SW480 (cell line): ENCODE results near the gene KIF4A.

Experiments
- DNase-seq: peaks from one replicate; pipeline ENCODE4 v3.0.0-alpha.2; 2016; ENCODE audit warnings: low spot score

The KIF4A gene

DNA sequence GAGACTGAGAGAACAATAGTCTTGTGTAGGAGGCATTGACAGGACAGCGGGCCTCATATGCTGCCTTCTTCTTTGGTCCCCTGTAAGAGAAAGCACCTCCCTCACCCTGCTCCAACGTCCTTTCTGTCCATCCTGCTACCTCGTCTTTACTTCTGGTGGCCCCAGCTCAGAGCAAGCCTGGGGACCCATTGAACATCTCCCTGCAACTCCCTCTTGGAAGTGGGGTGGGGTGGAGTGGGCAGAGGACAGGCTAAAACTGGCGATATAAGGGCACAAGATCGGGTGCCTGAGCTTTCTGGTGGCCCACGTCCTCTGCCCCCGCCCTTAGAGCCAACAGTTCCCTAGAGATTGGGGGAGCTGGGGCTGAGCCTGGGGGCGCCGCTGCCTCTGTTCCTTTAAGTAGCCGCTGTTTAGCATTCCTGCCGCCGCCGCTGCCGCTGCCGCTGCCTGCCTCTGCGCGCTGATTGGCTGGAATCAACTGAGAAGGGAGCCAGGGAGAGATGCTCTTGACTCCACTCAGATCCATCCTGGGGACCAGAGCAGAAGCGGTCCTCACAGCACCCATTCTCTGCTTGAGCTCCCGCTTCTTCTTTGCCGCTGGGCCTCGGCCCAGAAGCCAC is 154.5 kb downstream of the KIF4A start, which contains the start of gene DLG3:
Gene DLG3, plus strand, starts transcription at position 510 of the 620 bp plus-strand sequence. CDS start 367 bp downstream, outside the sequence.
- DNase-seq, result peak; percentile 31

DNA sequence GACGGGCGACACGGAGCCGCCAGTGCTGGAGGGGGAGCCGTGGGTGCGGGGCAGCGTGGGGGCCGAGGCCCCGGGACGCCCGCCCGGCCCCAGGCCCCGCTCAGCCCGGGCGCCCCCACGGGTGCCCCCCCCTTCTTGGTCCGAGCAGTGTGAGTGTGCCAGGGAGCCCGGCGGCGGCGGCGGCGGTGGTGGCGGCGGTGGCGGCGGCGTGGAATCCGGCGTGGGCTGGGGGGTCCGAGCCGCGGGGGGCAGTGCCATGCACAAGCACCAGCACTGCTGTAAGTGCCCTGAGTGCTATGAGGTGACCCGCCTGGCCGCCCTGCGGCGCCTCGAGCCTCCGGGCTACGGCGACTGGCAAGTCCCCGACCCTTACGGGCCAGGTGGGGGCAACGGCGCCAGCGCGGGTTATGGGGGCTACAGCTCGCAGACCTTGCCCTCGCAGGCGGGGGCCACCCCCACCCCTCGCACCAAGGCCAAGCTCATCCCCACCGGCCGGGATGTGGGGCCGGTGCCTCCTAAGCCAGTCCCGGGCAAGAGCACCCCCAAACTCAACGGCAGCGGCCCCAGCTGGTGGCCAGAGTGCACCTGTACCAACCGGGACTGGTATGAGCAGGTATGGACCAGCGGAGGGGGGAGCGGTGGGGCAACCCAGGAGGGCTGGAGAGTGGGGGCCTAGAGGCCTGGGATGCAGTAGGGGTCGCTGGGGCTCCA is 155.2 kb downstream of the KIF4A start:
- DNase-seq, result no peak

DNA sequence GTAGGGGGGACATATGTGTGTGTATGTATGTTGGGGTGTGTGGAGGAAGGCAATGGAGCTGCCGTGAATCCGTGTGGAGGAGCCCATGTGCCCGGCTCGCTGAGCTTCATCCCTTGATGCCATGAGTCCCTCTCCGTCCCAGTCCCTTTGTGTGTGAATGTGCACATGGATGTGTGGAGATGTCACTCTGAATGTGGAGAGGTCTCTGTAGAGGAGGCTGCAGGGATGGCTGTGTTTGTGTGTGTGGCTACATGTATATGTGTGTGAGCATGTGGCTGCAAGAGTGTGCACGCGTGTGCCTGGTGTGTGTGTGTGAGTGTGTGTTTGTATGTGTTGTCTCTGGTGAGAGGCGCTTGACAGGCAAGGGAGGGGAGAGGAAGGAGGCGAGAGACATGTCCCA is 156.0 kb downstream of the KIF4A start:
- no peak for DNase-seq

DNA sequence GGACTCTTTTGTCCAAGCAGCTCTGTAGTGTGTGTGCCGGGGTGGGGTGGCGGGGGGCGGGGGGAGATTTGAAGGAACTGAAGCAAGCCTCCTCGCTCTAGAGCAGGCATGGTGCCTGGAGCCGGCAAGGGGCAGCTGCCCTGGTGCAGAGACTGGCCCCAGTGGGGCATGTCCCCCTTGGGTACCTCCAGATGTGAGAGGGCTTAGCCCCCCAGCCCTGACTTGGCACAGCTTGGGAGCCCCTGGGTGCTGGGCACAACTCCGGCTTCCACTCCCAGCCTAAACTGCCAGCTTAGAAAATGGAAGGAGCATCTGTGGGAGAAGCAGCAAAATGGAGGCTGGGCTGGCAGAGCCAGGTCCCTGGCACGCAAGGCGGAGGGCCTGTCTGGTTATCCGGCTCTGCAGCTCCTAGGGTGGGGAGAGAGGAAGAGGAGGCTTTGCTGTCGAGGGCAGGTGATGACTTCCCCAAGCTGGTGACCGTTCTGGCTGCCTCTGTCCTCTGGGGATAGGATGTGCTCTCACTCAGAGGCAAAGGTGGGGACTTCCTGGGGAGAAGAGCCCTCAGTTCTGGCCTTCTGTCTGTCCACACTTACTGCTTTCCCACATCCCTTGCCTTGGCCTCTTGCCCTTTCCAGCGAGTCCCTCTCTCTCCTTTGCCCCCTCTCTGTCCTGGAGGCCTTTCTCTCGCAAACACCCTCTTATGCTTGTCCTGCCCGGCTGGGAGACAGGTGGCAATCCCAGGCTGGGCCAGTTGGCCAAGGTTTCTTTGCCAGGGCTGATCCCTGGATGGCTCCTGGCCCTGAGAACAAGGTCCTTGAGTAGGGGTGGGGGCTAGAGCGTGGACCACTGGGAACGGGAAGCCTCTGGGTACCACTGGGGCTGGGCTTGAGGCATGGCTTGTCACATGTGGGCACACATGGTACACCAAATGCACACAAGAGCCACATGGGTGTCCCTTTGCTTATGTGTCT is 156.8 kb downstream of the KIF4A start:
- no peak for DNase-seq

DNA sequence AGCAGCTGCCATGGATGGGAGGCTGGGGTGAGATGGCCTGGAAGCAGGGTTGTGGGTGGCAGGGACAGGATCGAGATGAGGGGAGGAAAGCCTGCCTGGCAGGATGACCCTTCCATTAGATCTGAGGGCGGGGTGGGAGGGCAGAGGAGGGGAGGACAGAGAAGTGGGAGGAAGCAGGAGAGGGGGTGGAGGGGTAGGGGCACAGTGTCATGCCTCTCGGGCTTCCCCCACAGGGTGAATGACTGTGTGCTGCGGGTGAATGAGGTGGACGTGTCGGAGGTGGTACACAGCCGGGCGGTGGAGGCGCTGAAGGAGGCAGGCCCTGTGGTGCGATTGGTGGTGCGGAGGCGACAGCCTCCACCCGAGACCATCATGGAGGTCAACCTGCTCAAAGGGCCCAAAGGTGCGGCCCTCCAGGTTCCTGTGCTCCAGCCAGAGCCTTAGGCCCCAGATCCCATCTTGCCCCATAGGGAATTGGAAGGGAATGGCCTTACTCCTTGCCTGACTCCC is 159.6 kb downstream of the KIF4A start:
- DNase-seq, result no peak

DNA sequence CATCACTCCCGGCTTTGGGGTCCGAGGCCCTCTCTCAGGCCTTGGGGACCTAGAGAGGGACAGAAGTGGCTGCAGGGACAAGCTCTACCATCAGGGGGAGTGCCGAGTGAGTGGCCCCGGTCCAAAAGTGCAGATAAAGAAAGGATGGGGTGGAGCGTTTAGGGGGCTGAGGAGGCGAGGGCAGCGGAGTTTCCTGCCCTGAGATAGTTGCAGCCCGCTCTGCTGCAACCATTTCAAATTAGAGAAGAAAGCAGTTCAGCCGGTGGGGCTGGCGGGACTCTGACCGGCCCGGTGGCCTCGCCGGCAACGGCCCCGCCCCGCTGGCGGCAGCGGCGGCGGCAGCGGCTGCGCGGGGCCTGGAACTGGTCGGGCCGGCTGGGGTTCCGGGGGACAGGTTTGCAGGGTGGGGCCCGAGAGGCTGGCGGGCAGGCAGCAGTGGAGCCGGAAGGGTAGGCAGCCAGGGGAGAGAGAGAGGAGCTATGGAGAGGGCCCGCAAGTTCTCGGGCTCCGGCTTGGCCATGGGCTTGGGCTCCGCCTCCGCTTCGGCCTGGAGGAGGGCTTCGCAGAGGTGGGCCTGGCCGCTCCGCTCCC is 162.3 kb downstream of the KIF4A start:
- peak; percentile 54 for DNase-seq

DNA sequence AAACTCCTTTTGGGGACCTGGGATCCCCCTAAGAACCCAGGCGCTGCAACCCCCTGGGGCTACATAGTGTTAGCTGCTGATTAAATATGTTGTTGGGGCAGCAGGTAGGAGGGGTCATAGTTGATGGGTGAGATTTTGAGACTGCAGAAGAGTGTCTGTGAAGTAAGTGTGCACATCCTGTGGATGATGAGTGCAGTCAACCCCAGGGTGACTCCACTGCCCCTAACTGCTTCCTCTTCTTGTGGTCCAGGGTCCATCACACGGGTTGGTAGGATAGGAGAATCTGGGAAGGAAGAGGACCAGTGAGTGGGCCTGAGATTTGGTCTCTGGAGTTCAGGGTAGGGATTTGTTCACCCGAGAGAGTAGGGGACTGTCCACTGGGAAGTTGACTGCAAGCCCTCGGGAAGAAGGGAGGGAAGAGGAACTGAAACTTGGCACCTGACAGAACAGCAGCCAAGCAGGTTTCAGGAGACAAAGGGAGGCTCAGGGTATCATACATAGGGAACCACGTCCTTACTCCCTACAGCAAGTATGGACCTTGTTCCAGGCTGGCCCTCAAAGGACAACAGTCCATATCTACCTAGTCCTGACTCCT is 163.2 kb downstream of the KIF4A start:
- no peak for DNase-seq

DNA sequence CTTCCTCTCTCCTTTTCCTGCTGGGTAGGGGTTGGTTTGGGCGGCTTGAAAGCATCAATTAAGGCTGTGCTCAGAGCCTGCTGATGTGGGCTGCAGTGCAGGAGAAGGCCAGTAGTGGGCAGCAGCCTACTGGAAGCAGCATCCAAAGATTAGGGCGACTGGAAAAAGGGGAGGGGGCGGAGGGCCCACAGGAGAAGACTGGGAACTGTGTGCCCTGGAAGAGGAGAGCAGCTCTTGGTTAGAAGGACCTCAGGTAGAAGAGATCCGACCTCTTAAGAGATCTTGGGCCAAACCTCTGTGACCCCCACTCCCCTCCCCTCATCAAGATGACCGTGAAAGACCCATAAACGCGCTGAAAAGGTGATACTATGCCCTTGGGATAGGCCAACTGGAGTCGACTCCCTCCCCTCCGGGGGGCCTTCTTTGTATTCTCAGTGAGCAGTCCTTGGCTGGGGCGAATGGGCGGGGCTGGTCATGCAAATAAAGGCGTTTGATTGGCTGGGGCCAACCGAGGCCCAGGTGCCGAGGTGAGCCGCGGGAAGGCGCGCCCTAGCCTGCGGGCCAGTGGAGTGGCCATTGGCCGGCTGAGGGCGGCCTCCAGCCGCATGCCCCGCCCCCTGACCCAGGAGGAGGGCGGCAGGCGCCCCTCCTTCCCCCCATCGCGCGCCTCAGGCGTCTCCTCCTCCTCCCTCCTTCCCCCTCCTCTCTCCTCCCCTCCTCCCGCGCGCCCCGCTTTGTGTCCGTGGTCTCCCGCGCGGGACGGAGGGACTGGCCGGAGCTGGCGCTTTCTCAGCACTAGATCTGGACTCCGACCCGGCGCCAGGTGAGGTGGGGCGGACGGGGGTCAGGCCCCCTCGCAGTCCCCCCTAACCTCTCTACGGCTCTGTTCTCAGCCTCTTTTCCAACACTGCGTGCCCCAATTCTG is 164.8 kb downstream of the KIF4A start:
- DNase-seq, result peak; percentile 93

DNA sequence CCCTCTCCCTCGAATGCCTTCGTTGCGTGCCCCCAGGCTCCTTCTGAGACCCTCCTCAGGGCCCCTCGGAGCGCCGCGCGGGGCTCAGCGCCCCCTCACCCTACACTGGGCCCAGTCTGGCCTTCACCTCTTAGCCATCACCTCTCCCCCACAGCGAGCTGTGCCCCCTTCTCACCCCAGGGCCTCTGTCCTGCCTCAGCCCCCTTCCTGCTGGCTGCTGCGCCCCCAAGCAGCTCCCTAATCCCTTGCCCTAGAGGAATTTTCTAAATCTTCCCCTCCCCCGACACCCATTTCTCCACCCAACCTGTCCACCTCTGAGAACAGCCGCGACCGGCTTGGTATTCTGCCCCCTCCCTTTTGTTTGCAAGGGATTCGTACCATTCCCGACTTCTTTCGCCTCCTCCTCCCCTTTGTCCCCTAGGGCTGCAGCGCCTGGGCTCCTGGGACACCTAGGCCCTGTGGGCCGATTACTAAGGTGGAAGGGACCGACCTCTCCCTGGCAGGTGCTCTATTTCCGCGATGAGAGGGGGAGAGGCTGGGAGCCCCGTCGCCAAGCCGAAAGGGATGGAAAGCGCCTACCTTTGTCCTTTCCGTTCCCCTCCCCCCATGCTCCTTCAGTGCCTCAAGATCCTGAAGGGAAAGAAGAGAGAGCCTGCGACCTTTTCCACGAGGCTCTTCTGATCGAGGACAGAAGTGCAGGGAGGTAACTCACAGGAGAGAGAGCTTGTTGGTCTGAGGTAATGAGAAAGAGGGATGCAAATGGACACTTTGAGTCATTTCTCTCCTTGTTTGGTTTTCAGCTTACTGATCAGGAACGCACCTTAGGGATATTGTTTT is 165.7 kb downstream of the KIF4A start:
- DNase-seq, result peak; percentile 42

DNA sequence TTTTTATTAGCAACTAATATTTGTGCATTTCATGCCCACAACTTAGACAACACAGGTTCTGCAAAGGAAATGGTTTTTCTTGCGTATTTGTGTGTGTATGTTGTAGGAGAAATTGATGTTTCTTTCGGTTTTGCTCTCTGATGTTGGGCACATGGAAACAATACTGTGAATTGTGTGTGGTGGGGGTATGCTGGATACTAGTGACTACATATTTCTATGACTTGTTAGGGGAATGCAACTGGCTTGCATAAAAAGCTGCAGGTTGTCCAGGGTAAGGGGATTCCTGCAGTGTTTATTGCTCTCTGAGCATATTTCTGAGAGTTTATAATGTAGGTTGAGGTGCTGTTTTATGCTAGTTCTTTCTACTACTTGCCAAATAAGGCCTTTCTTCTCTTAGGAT is 166.4 kb downstream of the KIF4A start:
- DNase-seq, result no peak

DNA sequence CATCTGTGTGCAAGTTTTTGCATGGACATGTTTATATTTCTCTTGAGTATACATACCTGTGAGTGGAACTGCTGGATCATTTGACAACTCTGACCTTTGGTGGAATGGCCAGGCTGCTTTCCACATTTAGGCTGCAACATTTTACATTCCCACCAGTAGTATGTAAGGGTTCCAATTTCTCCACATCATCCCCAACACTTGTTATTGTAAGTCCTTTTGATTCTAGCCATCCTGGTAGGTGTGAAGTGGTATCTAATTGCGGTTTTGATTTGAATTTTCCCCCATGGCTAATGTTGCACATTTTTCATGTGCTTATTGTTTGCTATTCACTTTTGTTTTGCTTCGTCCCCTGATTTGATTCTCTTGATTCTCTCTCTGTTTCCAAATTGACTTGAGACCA is 171.1 kb downstream of the KIF4A start:
- no peak for DNase-seq

DNA sequence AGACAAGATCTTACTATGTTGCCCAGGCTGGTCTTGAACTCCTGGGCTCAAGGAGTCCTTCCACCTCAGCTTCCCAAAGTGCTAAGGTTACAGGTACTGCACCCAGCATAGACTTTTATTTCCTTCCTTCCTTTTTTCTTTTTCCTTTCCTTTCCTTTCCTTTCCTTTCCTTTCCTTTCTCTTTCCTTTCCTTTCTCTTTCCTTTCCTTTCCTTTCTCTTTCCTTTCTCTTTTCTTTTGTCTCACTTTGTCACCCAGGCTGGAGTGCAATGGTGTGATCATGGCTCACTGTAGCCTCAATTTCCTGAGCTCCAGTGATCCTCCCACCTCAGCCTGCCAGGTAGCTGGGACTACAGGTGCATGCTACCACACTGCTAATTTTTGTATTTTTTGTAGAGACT is 174.1 kb downstream of the KIF4A start:
- DNase-seq, result no peak

DNA sequence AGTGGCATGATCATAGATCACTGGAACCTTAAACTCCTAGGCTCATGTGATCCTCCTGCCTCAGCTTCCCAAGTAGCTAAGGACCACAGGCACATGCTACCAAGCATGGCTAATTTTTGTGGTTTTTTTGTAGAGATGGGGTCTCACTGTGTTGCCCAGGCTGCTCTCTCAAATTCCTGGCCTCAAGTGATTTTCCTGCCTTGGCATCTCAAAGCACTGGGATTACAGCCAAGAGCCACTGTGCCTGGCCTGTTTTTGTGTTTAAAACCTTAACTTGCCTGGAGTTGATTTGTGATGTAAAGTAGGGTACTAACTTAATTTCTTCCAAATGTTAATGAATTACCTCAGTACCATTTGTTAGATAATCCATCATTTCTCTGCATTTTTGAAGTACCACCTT is 177.1 kb downstream of the KIF4A start:
- no peak for DNase-seq

DNA sequence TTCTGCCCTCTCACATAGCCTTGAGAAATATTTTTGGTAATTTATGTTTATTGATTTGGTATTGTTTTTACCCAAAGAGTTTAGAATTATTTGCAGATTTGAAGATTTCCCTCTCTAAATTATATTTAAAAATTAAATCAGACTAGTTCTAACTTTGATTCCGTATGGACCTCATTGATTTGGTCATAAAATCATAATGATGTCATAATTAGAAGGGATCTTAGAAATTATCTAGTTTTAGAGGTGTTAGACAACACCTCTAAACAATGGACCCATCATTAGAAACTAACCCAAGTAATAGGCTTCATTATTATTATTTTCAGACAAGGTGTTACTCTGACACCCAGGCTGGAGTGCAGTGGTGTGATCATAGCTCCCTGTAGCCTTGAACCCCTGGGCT is 178.8 kb downstream of the KIF4A start:
- no peak for DNase-seq
